ENCODE measurements around the gene GNAI3.

DNA sequence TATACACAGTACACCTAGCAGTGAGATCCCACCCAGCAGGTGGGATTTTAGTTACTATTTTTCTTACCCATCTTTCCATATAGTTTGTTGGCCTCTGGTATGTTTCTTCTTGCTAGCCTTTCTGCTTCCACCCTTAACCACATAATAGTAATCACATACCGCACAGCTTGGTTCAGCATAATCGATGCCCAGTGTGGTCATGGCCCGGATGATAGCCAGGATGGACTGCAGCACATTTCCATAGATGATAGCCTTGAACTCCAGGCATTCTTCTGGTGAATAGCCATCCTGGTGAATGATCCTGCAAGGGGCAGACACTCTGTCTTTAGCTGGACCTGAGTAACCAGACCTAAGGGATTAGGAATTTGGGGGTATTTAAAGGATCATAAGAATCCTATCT lies 61.5 kb downstream of the GNAI3 start:
- TF ChIP-seq EZH2phosphoT487 (conservative IDR thresholded peaks at IDR 0.05; ENCODE audit: low read length) = no peak
- TF ChIP-seq, protein P1, sequence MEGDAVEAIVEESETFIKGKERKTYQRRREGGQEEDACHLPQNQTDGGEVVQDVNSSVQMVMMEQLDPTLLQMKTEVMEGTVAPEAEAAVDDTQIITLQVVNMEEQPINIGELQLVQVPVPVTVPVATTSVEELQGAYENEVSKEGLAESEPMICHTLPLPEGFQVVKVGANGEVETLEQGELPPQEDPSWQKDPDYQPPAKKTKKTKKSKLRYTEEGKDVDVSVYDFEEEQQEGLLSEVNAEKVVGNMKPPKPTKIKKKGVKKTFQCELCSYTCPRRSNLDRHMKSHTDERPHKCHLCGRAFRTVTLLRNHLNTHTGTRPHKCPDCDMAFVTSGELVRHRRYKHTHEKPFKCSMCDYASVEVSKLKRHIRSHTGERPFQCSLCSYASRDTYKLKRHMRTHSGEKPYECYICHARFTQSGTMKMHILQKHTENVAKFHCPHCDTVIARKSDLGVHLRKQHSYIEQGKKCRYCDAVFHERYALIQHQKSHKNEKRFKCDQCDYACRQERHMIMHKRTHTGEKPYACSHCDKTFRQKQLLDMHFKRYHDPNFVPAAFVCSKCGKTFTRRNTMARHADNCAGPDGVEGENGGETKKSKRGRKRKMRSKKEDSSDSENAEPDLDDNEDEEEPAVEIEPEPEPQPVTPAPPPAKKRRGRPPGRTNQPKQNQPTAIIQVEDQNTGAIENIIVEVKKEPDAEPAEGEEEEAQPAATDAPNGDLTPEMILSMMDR (IDR thresholded peaks at IDR 0.05; ENCODE audit: insufficient read depth, low read length, poor library complexity, severe bottlenecking) = no peak

All from SU-DHL-6 (cell line).